HEK293 (cell line): ENCODE data around the gene RNF115.
A peak's percentile ranks its signal among the peaks of the same experiment; 100 is the strongest.

Experiments used
- CTCF ChIA-PET: fragments of 350-600 bp; formaldehyde crosslinking; extraction: SDS; loops from one replicate; lab custom pipeline; 2021; ENCODE audit warnings: antibody characterized with exemption; lab: Yijun Ruan, JAX
- POLR2A ChIA-PET: fragments of 300-600 bp; formaldehyde crosslinking; extraction: SDS; loops from one replicate; lab custom pipeline; 2020; ENCODE audit warnings: antibody characterized with exemption, inconsistent platforms; lab: Yijun Ruan, JAX
- H3K27ac ChIP-seq: fragments of 200-500 bp; sonication (Bioruptor generic); 2 replicates; pipeline ENCODE4 v1.5.1; 2014; ENCODE audit warnings: low read depth, low read length, control low read depth, inconsistent platforms; ENCODE audit errors: extremely low read depth
- H3K36me3 ChIP-seq, 2 experiments: fragments of 200-500 bp in 1 of 2; sonication (Bioruptor generic) in 1 of 2; 1 replicate in 1 of 2; 2 replicates in 1 of 2; pipeline ENCODE4 v1.5.1; 2014 to 2017; ENCODE audit warnings: inconsistent platforms in 2 of 2, low read length in 2 of 2; ENCODE audit not compliant: control insufficient read depth in 2 of 2, insufficient read depth in 1 of 2
- H3K4me1 ChIP-seq: fragments of 200-500 bp; sonication (Bioruptor generic); 2 replicates; pipeline ENCODE4 v1.5.1; 2014; ENCODE audit warnings: mild to moderate bottlenecking, low read length, inconsistent platforms; ENCODE audit not compliant: control insufficient read depth, insufficient read depth
- H3K4me3 ChIP-seq: 2 replicates; pipeline ENCODE4 v1.5.1; 2011; ENCODE audit warnings: low read depth, mild to moderate bottlenecking, control low read depth, low read length, moderate library complexity
- H3K9me3 ChIP-seq: fragments of 200-500 bp; sonication (Bioruptor generic); 2 replicates; pipeline ENCODE4 v1.5.1; 2014; ENCODE audit warnings: low read depth, low read length, inconsistent platforms; ENCODE audit not compliant: control insufficient read depth, insufficient read depth
- KLF1 ChIP-seq: fragments of 450-650 bp; formaldehyde crosslinking; IDR thresholded peaks from 2 replicates; pipeline ENCODE4 v1.5.1; 2016; ENCODE audit warnings: missing biosample characterization, missing genetic modification characterization
- KLF16 ChIP-seq: fragments of 450-650 bp; formaldehyde crosslinking; IDR thresholded peaks from 2 replicates; pipeline ENCODE4 v1.5.1; 2017; ENCODE audit warnings: missing biosample characterization, missing genetic modification characterization
- KLF7 ChIP-seq: fragments of 450-650 bp; formaldehyde crosslinking; IDR thresholded peaks from 2 replicates; pipeline ENCODE4 v1.5.1; 2016; ENCODE audit warnings: missing biosample characterization, missing genetic modification characterization, borderline replicate concordance
- MZF1 ChIP-seq: fragments of 450-650 bp; formaldehyde crosslinking; IDR thresholded peaks from 2 replicates; pipeline ENCODE4 v1.5.1; 2017; ENCODE audit warnings: missing biosample characterization, missing genetic modification characterization, borderline replicate concordance
- SP3 ChIP-seq: fragments of 450-650 bp; formaldehyde crosslinking; IDR thresholded peaks from 2 replicates; pipeline ENCODE4 v1.5.1; 2016; ENCODE audit warnings: missing biosample characterization, missing genetic modification characterization
- ZBTB20 ChIP-seq: fragments of 450-650 bp; formaldehyde crosslinking; IDR thresholded peaks from 2 replicates; pipeline ENCODE4 v1.5.1; 2016; ENCODE audit warnings: missing biosample characterization, missing genetic modification characterization
- ZBTB44 ChIP-seq: fragments of 450-650 bp; IDR thresholded peaks from 2 replicates; pipeline ENCODE4 v1.5.1; 2018; ENCODE audit warnings: missing biosample characterization, mild to moderate bottlenecking, missing genetic modification characterization
- ZEB2 ChIP-seq: fragments of 450-650 bp; formaldehyde crosslinking; IDR thresholded peaks from 2 replicates; pipeline ENCODE4 v1.5.1; 2016; ENCODE audit warnings: missing biosample characterization, missing genetic modification characterization
- ZNF10 ChIP-seq: fragments of 450-650 bp; formaldehyde crosslinking; IDR thresholded peaks from 2 replicates; pipeline ENCODE4 v1.5.1; 2017; ENCODE audit warnings: missing biosample characterization, missing genetic modification characterization
- ZNF140 ChIP-seq: fragments of 450-650 bp; formaldehyde crosslinking; IDR thresholded peaks from 2 replicates; pipeline ENCODE4 v1.5.1; 2016; ENCODE audit warnings: missing biosample characterization, missing genetic modification characterization
- ZNF169 ChIP-seq: fragments of 450-650 bp; formaldehyde crosslinking; IDR thresholded peaks from 2 replicates; pipeline ENCODE4 v1.5.1; 2016; ENCODE audit warnings: missing biosample characterization, missing genetic modification characterization
- ZNF292 ChIP-seq: fragments of 450-650 bp; formaldehyde crosslinking; IDR thresholded peaks from 2 replicates; pipeline ENCODE4 v1.5.1; 2016; ENCODE audit warnings: low read depth, missing biosample characterization, missing genetic modification characterization, borderline replicate concordance
- ZNF341 ChIP-seq: fragments of 450-650 bp; formaldehyde crosslinking; IDR thresholded peaks from 2 replicates; pipeline ENCODE4; 2016; ENCODE audit warnings: low read depth, missing biosample characterization, missing genetic modification characterization
- ZNF366 ChIP-seq: fragments of 450-650 bp; formaldehyde crosslinking; conservative IDR thresholded peaks from 2 replicates; pipeline ENCODE4 v1.5.1; 2016; ENCODE audit warnings: missing biosample characterization, missing genetic modification characterization
- ZNF398 ChIP-seq: fragments of 450-650 bp; formaldehyde crosslinking; IDR thresholded peaks from 2 replicates; pipeline ENCODE4 v1.5.1; 2017; ENCODE audit warnings: missing biosample characterization, missing genetic modification characterization
- ZNF404 ChIP-seq: fragments of 450-650 bp; formaldehyde crosslinking; IDR thresholded peaks from 2 replicates; pipeline ENCODE4 v1.5.1; 2017; ENCODE audit warnings: missing biosample characterization, missing genetic modification characterization
- ZNF473 ChIP-seq: fragments of 450-650 bp; formaldehyde crosslinking; IDR thresholded peaks from 2 replicates; pipeline ENCODE4 v1.5.1; 2017; ENCODE audit warnings: missing biosample characterization, missing genetic modification characterization
- ZNF501 ChIP-seq: fragments of 450-650 bp; formaldehyde crosslinking; IDR thresholded peaks from 2 replicates; pipeline ENCODE4 v1.5.1; 2016; ENCODE audit warnings: missing biosample characterization, missing genetic modification characterization
- ZNF514 ChIP-seq: fragments of 450-650 bp; formaldehyde crosslinking; IDR thresholded peaks from 2 replicates; pipeline ENCODE4 v1.5.1; 2016; ENCODE audit warnings: missing biosample characterization, missing genetic modification characterization
- ZNF549 ChIP-seq: fragments of 450-650 bp; IDR thresholded peaks from 2 replicates; pipeline ENCODE4 v1.5.1; 2018; ENCODE audit warnings: missing biosample characterization, missing genetic modification characterization, mild to moderate bottlenecking, inconsistent platforms, moderate library complexity
- ZNF558 ChIP-seq: fragments of 450-650 bp; formaldehyde crosslinking; IDR thresholded peaks from 2 replicates; pipeline ENCODE4 v1.5.1; 2016; ENCODE audit warnings: missing biosample characterization, missing genetic modification characterization
- ZNF596 ChIP-seq: fragments of 450-650 bp; IDR thresholded peaks from 2 replicates; pipeline ENCODE4 v1.5.0; 2018; ENCODE audit warnings: missing biosample characterization, mild to moderate bottlenecking, missing genetic modification characterization, moderate library complexity
- ZNF610 ChIP-seq: fragments of 450-650 bp; formaldehyde crosslinking; IDR thresholded peaks from 2 replicates; pipeline ENCODE4 v1.5.1; 2016; ENCODE audit warnings: missing biosample characterization, missing genetic modification characterization, borderline replicate concordance
- ZNF629 ChIP-seq: fragments of 450-650 bp; formaldehyde crosslinking; IDR thresholded peaks from 2 replicates; pipeline ENCODE4 v1.5.1; 2017; ENCODE audit warnings: missing biosample characterization, missing genetic modification characterization
- ZNF792 ChIP-seq: fragments of 450-650 bp; formaldehyde crosslinking; IDR thresholded peaks from 2 replicates; pipeline ENCODE4 v1.5.1; 2016; ENCODE audit warnings: missing biosample characterization, missing genetic modification characterization
- TF ChIP-seq, protein P1 (sequence below): fragments of 450-650 bp; formaldehyde crosslinking; IDR thresholded peaks from 2 replicates; pipeline ENCODE4 v1.5.1; 2016; ENCODE audit warnings: missing biosample characterization, missing genetic modification characterization, low read depth
- TF ChIP-seq, protein P2 (sequence below): fragments of 450-650 bp; formaldehyde crosslinking; IDR thresholded peaks from 2 replicates; pipeline ENCODE4 v1.5.1; 2017; ENCODE audit warnings: missing biosample characterization, missing genetic modification characterization
- TF ChIP-seq, protein P3 (sequence below): fragments of 450-650 bp; formaldehyde crosslinking; IDR thresholded peaks from 2 replicates; pipeline ENCODE4 v1.5.1; 2016; ENCODE audit warnings: missing biosample characterization, missing genetic modification characterization

RNF115 gene

DNA sequence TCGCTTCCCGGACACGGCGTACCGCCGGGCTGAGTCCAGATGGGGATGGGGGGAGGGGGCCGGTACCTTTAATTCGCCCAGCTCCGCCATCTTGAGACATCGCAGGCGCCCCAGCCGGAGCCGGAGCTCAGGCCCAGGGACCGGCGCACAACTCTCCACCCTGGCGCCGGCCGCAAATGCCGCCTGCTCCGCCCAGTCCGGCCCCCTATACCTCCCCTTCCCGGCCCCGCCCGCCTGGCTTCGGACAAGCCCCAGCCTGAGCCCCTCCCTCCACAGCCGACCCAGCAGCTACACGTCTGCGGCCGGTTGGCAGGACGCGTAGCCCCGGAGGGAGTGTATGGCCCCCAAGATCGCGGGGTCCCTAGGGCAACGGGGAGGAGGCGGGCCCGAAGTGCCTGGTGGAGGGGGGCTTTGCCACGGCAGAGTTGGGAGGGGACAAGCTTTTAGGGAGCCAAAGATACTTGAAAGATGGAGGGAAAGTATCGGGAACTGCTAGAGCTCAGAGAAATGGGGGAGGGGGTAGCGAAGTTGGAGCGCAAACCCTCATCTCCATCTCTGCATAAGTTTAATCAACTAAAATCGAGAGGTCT lies 35.1 kb upstream of the RNF115 start, which contains the start of gene PIAS3:
PIAS3 (minus strand) TSS at position 181 of the 590 bp plus-strand sequence; CDS start at position 90, 91 bp downstream.
- CTCF ChIA-PET = interaction anchor here (0.9 to 9.6 kb wide), 12 partner anchors 11 to 173 kb away, joined by 3 to 190 read pairs (median 4); partner anchors contain the start of genes ANKRD35, ITGA10 and NUDT17
- Histone ChIP-seq H3K9me3 (no peaks in the 10 kb centered on the region), H3K4me3 (peak within 1 kb of the TSS; percentile 68), H3K4me1 (no peaks in the 10 kb centered on the region), H3K27ac (peak within 1 kb of the TSS; percentile 65; the same call in 1 of the 2 replicates), H3K36me3 (peaks cover 4 to 31% of the 10 kb centered on the region in 2 experiments)
- POLR2A ChIA-PET = interaction anchor here (0.6 to 4.6 kb wide), 29 partner anchors 10 to 578 kb away, joined by 3 to 127 read pairs (median 5); partner anchors contain the start of genes ANKRD34A, ANKRD35, LIX1L and NUDT17
- TF ChIP-seq ZNF473 (no peak), ZNF292 (tag by site-specific recombination) (no peak), KLF7 (no peak; the same call in 1 of the 2 replicates), SP3 (tag by site-specific recombination) (peak; percentile 98), KLF1 (tag by site-specific recombination) (peak; percentile 79), ZNF140 (no peak), ZNF404 (tag by site-specific recombination) (no peak), ZBTB20 (tag by site-specific recombination) (peak; percentile 64; the same call in 1 of the 2 replicates), ZEB2 (peak; percentile 50; the same call in 1 of the 2 replicates), ZNF10 (tag by site-specific recombination) (no peak), ZNF629 (tag by site-specific recombination) (peak; percentile 35; the same call in 1 of the 2 replicates), ZNF549 (no peak), ZNF169 (no peak), MZF1 (tag by site-specific recombination) (no peak), ZNF596 (tag by site-specific recombination) (no peak), ZNF366 (tag by site-specific recombination) (peak; percentile 87), ZNF558 (tag by site-specific recombination) (no peak), ZNF610 (no peak), ZBTB44 (tag by site-specific recombination) (peak; percentile 28; the same call in 1 of the 2 replicates), KLF16 (tag by site-specific recombination) (peak; percentile 84; the same call in 1 of the 2 replicates), ZNF514 (tag by site-specific recombination) (no peak), ZNF341 (tag by site-specific recombination) (peak; percentile 98), ZNF398 (tag by site-specific recombination) (peak; percentile 20; the same call in 1 of the 2 replicates), ZNF501 (no peak; the same call in 1 of the 2 replicates), ZNF792 (no peak)
- TF ChIP-seq, protein P1, sequence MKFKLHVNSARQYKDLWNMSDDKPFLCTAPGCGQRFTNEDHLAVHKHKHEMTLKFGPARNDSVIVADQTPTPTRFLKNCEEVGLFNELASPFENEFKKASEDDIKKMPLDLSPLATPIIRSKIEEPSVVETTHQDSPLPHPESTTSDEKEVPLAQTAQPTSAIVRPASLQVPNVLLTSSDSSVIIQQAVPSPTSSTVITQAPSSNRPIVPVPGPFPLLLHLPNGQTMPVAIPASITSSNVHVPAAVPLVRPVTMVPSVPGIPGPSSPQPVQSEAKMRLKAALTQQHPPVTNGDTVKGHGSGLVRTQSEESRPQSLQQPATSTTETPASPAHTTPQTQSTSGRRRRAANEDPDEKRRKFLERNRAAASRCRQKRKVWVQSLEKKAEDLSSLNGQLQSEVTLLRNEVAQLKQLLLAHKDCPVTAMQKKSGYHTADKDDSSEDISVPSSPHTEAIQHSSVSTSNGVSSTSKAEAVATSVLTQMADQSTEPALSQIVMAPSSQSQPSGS (tag by site-specific recombination) = no peak
- TF ChIP-seq, protein P2, sequence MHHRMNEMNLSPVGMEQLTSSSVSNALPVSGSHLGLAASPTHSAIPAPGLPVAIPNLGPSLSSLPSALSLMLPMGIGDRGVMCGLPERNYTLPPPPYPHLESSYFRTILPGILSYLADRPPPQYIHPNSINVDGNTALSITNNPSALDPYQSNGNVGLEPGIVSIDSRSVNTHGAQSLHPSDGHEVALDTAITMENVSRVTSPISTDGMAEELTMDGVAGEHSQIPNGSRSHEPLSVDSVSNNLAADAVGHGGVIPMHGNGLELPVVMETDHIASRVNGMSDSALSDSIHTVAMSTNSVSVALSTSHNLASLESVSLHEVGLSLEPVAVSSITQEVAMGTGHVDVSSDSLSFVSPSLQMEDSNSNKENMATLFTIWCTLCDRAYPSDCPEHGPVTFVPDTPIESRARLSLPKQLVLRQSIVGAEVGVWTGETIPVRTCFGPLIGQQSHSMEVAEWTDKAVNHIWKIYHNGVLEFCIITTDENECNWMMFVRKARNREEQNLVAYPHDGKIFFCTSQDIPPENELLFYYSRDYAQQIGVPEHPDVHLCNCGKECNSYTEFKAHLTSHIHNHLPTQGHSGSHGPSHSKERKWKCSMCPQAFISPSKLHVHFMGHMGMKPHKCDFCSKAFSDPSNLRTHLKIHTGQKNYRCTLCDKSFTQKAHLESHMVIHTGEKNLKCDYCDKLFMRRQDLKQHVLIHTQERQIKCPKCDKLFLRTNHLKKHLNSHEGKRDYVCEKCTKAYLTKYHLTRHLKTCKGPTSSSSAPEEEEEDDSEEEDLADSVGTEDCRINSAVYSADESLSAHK (tag by site-specific recombination) = no peak; the same call in 1 of the 2 replicates
- TF ChIP-seq, protein P3, sequence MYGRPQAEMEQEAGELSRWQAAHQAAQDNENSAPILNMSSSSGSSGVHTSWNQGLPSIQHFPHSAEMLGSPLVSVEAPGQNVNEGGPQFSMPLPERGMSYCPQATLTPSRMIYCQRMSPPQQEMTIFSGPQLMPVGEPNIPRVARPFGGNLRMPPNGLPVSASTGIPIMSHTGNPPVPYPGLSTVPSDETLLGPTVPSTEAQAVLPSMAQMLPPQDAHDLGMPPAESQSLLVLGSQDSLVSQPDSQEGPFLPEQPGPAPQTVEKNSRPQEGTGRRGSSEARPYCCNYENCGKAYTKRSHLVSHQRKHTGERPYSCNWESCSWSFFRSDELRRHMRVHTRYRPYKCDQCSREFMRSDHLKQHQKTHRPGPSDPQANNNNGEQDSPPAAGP (tag by site-specific recombination) = peak; percentile 75
